GM19099 (cell line): ENCODE measurements around the gene KCNH3.

Experiments used
- POLR2A ChIP-seq: IDR thresholded peaks from 3 replicates; pipeline ENCODE4 v1.6.1; 2011; ENCODE audit warnings: low read depth; ENCODE audit not compliant: insufficient read length; ENCODE audit errors: extremely low read depth

The KCNH3 gene

GRCh38 chr12:49541140-49541861, 2.5 kb downstream of the KCNH3 start:
- TF ChIP-seq POLR2A = no peak

DNA sequence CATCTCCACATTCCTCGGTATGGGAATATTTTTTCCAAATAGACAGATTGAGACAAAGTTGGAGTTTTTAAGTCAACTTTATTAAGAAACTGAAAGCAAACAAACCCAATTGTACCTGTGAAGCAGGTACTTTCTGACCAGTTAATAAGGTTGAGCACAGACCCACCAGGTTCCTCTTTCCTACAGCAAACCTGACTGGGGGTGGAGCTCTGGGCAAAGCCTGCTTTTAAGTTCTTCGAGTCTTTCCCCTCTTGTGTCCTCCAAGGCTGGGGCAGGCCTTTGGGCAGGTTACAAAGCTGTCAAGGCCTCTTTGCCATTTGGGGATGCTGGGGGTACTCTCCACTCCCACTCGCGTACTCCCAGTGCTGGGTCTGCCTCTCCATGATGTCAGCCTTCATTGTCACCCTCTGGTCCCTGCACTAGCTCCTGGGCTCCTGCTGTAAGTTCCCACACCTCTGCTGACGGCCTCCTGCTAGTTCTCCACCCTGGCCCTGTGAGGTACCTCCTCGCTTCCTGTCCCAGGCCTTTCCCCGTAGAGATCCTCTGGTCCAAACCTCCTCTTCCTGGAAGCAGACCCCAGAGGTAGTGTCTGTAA, 3.2 kb downstream of the KCNH3 start:
- TF ChIP-seq POLR2A = no peak

GRCh38 chr12:49542592-49543160, 3.8 kb downstream of the KCNH3 start:
- TF ChIP-seq POLR2A = no peak

DNA sequence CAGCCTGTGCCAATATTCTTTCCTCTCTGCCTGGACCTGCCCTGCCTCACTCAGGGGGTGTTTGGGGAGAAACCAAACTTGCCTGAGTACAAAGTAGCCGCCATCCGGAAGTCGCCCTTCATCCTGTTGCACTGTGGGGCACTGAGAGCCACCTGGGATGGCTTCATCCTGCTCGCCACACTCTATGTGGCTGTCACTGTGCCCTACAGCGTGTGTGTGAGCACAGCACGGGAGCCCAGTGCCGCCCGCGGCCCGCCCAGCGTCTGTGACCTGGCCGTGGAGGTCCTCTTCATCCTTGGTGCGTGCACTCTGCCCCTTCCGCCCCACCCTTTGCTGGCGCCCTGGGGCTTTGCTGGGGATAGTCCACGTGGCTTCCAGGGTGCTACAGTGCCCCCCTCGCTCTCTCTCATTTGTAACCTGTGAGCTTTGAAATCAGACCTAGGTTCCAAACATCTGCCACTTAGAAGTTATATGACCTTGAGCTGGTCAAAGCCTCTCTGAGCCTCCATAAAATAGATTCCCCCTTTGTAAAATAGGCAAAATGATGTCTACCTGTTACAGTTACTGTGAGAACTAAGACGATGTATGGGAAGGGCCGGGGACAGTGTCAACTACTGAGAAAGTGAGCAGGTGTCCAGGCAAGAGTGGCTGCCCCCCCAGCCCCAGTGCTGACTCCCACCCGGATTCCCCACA, 4.5 kb downstream of the KCNH3 start:
- TF ChIP-seq POLR2A = no peak

DNA sequence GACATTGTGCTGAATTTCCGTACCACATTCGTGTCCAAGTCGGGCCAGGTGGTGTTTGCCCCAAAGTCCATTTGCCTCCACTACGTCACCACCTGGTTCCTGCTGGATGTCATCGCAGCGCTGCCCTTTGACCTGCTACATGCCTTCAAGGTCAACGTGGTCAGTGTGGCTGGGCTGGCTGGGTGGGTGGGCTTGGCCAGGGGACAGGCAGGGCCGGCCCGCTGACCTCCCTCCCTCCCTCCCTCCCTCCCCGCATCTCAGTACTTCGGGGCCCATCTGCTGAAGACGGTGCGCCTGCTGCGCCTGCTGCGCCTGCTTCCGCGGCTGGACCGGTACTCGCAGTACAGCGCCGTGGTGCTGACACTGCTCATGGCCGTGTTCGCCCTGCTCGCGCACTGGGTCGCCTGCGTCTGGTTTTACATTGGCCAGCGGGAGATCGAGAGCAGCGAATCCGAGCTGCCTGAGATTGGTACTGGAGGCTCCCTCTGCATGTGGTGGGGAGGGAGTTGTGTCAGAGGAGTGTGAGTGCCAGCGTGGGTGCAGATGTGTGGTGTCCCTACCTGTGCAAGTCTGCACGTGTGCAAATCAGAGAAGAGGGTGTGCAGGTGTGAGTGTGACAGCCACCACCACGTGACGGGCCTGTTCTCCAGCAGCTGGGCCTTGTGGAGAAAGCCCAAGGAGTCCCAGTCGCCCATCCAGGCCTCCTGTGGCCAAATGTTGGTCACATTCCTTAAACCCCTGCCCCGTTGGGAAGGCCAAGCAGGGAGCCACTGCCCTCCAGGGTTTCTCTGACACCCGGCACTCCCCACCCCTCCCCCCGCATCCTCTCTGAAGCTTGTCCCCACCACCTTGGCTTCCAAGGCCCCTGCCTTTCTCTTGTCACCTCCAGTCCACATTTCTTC, 5.3 kb downstream of the KCNH3 start:
- no peak for TF ChIP-seq POLR2A

- no peak for TF ChIP-seq POLR2A
Observed at GRCh38 chr12:49545815-49546214, 7.0 kb downstream of the KCNH3 start.

GRCh38 chr12:49546481-49546880, 7.7 kb downstream of the KCNH3 start:
- TF ChIP-seq POLR2A = no peak

- no peak for TF ChIP-seq POLR2A
Observed at GRCh38 chr12:49547090-49547690, 8.4 kb downstream of the KCNH3 start.

GRCh38 chr12:49548481-49548821, 9.6 kb downstream of the KCNH3 start:
- no peak for TF ChIP-seq POLR2A

DNA sequence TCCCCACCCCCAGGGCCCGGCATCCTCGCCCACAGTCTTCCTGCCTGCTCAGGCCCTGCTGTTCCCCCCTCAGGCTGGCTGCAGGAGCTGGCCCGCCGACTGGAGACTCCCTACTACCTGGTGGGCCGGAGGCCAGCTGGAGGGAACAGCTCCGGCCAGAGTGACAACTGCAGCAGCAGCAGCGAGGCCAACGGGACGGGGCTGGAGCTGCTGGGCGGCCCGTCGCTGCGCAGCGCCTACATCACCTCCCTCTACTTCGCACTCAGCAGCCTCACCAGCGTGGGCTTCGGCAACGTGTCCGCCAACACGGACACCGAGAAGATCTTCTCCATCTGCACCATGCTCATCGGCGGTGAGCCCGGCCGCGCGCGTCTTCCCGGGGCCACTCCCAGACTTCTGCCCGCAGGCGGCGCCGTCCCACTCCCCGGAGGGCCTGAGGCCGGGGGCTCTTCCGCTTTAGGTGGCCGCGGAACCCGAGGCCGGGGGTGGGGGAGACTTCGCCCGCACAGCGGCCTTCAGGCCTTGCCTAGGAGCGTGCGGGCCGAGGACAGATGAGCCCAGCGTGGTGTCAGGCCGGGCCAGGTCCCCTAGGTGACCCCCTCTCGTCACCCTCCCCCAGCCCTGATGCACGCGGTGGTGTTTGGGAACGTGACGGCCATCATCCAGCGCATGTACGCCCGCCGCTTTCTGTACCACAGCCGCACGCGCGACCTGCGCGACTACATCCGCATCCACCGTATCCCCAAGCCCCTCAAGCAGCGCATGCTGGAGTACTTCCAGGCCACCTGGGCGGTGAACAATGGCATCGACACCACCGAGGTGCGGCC, 10.2 kb downstream of the KCNH3 start:
- no peak for TF ChIP-seq POLR2A

GRCh38 chr12:49549735-49550692, 11.2 kb downstream of the KCNH3 start:
- no peak for TF ChIP-seq POLR2A

DNA sequence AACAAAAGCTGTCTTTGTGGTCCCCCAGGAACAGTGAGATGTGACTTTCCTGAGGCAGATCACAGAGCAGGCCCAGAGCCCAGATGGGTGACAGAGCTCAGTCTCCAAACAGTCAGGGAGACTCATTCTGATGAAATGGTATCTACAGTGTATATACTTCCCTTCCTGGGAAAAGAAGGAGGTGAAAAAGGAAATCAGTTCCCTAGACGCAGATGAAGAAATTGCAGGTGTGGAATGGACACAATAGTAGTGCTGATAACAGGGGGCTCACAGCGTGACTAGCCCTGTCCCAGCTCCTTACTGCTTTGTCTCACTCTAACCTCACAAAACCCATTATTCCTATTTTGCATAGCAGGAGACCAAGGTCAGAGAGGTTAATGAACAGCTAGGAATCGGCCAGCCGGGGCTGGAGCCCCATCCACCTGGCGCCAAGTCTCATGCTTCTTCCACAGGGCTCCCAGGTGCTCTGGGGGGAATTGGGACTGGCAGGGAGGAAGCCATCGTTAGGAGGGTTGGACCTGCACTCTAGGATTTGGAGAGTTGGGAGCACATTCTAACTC, 11.9 kb downstream of the KCNH3 start:
- TF ChIP-seq POLR2A = no peak

DNA sequence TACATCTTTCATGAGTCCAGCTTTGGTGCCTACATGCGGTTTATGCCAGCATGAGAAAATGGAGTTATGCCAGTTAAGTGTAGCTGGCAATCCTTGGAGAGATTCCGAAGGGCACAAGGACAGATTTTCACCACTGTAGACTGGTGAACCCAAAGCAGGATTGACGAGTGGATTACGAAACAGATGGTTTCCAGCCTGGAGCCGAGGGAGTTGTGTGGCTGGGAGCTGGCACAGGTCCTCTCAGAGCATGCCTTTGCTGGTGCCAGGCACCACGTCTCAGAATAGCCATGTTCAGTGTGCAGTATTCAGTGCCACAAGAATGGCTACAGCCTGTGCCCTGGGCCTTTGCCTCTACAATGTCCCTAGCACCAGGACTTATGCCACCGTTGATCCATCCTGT, 13.2 kb downstream of the KCNH3 start:
- no peak for TF ChIP-seq POLR2A

DNA sequence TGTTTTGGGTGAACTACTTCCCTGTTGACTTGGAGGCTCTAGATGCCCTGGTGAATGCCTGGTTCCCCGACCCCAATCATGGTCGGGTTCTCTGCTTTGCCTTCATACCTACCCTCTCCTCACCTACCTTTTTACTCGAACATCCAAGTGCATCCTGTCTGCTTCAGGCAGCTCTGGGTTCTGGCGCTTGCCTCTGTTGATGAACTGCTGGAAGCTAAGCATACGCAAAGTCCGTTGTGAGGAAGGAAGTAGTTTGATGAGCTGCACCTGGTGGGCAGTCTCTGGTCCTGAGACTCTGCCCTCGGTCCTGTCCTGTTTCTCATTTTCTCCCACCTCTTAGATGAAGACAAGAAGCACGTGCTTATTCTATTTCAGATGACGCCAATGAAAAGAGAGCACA, 13.6 kb downstream of the KCNH3 start:
- TF ChIP-seq POLR2A = no peak
